ENCODE measurements around the gene SRSF6. TPM values are rescaled to one million over a fixed set of nuclear protein-coding genes. Genes with fewer than 3 reads are reported as not detected.
"Not testable (repeated sequence)": the region's sequence is repeated elsewhere in the genome, so short reads cannot be mapped to it uniquely, and the experiment has no call there.

SRSF6 gene
- total RNA-seq, 1 donor from 2014 or later = 192 TPM

GRCh38 chr20:43477193-43477592, 19.5 kb downstream of the SRSF6 start:
- no peaks in the 10 kb centered on the region for H3K9me3 Mint-ChIP-seq

GRCh38 chr20:43477619-43478018, 19.9 kb downstream of the SRSF6 start:
- H3K27me3 Mint-ChIP-seq = peaks cover 7% of the 10 kb centered on the region
- no peak for TF ChIP-seq CTCF (IDR thresholded peaks at IDR 0.05)
- intact Hi-C loops (cut with micrococcal nuclease) = no loop called here
- ChIA-PET POLR2A (interaction anchor here (0.6 kb wide), 1 partner anchor 65 kb away, joined by 3 read pairs; no protein-coding TSS in a partner anchor), CTCF (no interaction called here)
- no peaks in the 10 kb centered on the region for H3K9me3 Mint-ChIP-seq
- no peak for ATAC-seq (ENCODE audit: low read depth)
- no peak for DNase-seq
- H3K4me3 Mint-ChIP-seq = no peak overlapping the region
- no peaks in the 10 kb centered on the region for H3K36me3 Mint-ChIP-seq (ENCODE audit: low read depth)
- peaks cover 2% of the 10 kb centered on the region for H3K4me1 Mint-ChIP-seq
- H3K27ac Mint-ChIP-seq = no peak overlapping the region

More at GRCh38 chr20:43477193-43477592, 19.5 kb downstream of the SRSF6 start:
- DNase-seq (no peak), ATAC-seq (ENCODE audit: low read depth) (no peak)
- Mint-ChIP-seq H3K36me3 (ENCODE audit: low read depth) (no peaks in the 10 kb centered on the region), H3K27me3 (peaks cover 7% of the 10 kb centered on the region), H3K4me1 (peaks cover 3% of the 10 kb centered on the region), H3K27ac (no peak overlapping the region), H3K4me3 (no peak overlapping the region)
- intact Hi-C loops (cut with micrococcal nuclease) = no loop called here
- POLR2A ChIA-PET = no interaction called here
- TF ChIP-seq CTCF (IDR thresholded peaks at IDR 0.05) = no peak
- CTCF ChIA-PET = no interaction called here

- ChIA-PET CTCF (no interaction called here), POLR2A (no interaction called here)
- H3K27me3 Mint-ChIP-seq = peaks cover 14% of the 10 kb centered on the region
- ATAC-seq (ENCODE audit: low read depth) = no peak
- no peak for DNase-seq
- no peaks in the 10 kb centered on the region for H3K4me1 Mint-ChIP-seq
- no peak overlapping the region for H3K4me3 Mint-ChIP-seq
- H3K27ac Mint-ChIP-seq = no peak overlapping the region
- no peak for TF ChIP-seq CTCF (IDR thresholded peaks at IDR 0.05)
- peaks cover 18% of the 10 kb centered on the region for H3K9me3 Mint-ChIP-seq
- peaks cover 3% of the 10 kb centered on the region for H3K36me3 Mint-ChIP-seq (ENCODE audit: low read depth)
- intact Hi-C loops (cut with micrococcal nuclease) = no loop called here
Observed at GRCh38 chr20:43490038-43490437, 32.3 kb downstream of the SRSF6 start.

- peaks cover 15% of the 10 kb centered on the region for H3K9me3 Mint-ChIP-seq
- no peaks in the 10 kb centered on the region for H3K4me1 Mint-ChIP-seq
- no peak for TF ChIP-seq CTCF (IDR thresholded peaks at IDR 0.05)
- intact Hi-C loops (cut with micrococcal nuclease) = no loop called here
- H3K36me3 Mint-ChIP-seq (ENCODE audit: low read depth) = peaks cover 3% of the 10 kb centered on the region
- ChIA-PET CTCF (no interaction called here), POLR2A (no interaction called here)
- H3K27ac Mint-ChIP-seq = no peak overlapping the region
- no peak overlapping the region for H3K4me3 Mint-ChIP-seq
- peaks cover 16% of the 10 kb centered on the region for H3K27me3 Mint-ChIP-seq
- ATAC-seq (ENCODE audit: low read depth) (no peak), DNase-seq (no peak)
Observed at GRCh38 chr20:43492101-43492500, 34.4 kb downstream of the SRSF6 start.

- Mint-ChIP-seq H3K4me3 (no peak overlapping the region), H3K27me3 (peaks cover 16% of the 10 kb centered on the region), H3K27ac (no peak overlapping the region), H3K9me3 (peaks cover 7% of the 10 kb centered on the region), H3K4me1 (no peaks in the 10 kb centered on the region), H3K36me3 (ENCODE audit: low read depth) (no peaks in the 10 kb centered on the region)
- intact Hi-C loops (cut with micrococcal nuclease) = no loop called here
- CTCF ChIA-PET = no interaction called here
- ATAC-seq (ENCODE audit: low read depth) (no peak), DNase-seq (no peak)
- POLR2A ChIA-PET = no interaction called here
- TF ChIP-seq CTCF (IDR thresholded peaks at IDR 0.05) = no peak
Observed at GRCh38 chr20:43495388-43495787, 37.7 kb downstream of the SRSF6 start.

GRCh38 chr20:43502021-43502420, 44.3 kb downstream of the SRSF6 start:
- ATAC-seq (ENCODE audit: low read depth); intact Hi-C loops (cut with micrococcal nuclease); H3K4me3 Mint-ChIP-seq; H3K9me3 Mint-ChIP-seq; CTCF ChIA-PET; H3K4me1 Mint-ChIP-seq; H3K36me3 Mint-ChIP-seq (ENCODE audit: low read depth); H3K27ac Mint-ChIP-seq; DNase-seq; POLR2A ChIA-PET: not testable (repeated sequence)
- peaks cover 26% of the 10 kb centered on the region for H3K27me3 Mint-ChIP-seq
